GM15510 (cell line): ENCODE measurements around the gene RAB40C.

Experiments used
- POLR2A ChIP-seq: IDR thresholded peaks from 3 replicates; pipeline ENCODE4 v1.6.1; 2011; ENCODE audit warnings: borderline replicate concordance; ENCODE audit not compliant: insufficient read length; ENCODE audit errors: extremely low read depth

RAB40C gene

DNA sequence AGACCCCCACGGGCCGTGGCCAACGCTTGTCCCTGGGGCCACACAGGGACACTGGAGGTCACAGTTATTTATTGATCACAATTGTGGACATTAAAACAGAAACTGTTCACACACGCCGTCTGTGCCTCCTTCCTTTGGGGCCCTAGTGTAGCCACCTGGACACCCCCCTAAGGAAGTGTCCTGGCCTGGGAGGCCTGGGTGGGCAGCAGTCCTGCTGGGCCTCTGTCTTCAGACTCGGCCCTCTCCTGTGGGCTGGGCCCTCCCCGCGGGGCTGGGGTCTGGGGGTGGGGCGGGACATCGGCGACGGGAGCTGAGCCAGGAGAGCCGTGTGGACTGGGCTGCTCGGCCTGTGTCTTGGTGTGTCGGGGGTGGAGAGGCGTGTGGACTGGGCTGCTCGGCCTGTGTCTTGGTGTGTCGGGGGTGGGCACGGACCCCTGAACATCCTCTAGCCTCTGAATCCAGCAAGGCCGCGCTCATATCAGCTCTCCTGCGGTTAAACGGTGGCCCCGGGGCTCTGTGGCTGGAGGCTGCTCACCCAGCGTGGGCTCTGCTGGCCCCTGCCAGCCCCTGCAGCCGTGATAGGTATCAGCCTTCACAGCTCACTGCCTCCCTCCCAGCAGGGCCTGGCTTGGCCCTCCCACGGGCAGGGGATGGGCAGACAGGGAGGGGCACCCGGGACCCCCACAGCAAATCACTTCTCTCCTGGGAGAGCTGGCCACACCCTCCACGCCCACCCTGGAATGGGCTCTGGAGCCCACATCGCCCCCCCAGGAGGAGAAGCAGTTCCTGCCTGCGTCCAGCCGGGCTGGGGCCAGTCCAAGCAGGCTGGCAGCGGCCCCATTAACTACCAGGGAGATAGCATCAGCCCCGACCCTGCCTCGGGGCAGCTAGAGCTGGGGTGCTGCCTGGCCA is 24.2 kb upstream of the RAB40C start:
- no peak for TF ChIP-seq POLR2A

DNA sequence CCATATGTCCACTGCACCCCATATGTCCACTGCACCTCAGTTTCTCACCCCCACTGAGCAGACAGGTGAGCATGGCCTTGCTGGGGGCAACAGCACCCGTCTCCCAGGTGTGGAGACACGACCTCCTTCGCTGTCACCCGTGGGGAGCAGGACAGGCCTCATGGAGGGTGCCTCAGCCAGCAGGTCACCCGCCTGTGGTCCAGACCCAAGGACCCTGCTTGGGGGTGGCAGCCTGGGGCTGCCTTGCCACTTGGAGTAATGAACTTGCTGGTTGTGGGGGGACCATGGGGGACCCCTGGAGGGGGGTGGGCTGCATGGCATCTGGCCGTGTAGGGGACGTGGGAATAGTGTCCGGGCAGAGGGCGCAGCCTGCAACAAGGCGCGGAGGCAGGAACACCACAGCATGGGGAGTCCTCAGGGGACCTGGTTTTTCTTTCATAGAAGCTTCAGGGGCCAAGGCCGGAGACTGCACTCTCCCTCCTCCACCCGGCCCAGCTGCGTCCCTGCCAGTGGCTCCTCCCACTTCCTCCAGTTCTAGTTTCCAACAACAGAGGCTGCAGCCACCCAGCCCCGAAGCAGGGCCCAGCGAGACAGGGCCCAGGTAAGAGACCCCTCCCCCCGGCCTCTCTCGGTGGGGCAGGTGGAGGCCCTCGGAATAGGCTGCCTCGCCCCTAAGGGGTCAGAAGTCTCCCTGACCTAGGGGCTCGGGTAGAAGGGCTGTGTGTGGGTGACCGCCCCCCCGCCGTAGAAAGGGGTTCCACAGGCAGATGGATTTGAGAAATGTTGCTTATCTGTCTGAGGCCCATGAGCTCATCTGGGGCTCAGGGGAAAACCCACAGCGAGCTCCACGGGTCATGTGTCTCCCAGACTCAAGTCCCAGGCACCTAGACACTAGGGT is 23.1 kb upstream of the RAB40C start, which contains the start of gene NHLRC4:
TSS of gene NHLRC4 (plus strand) at position 531 of the 898 bp plus-strand sequence. CDS start 1,043 bp downstream, outside the sequence.
- TF ChIP-seq POLR2A: peak; percentile 50

- TF ChIP-seq POLR2A: no peak
These were observed 22.3 kb upstream of the RAB40C start for GRCh38 chr16:567373-568256.

- TF ChIP-seq POLR2A: no peak
These were observed 21.2 kb upstream of the RAB40C start for GRCh38 chr16:568401-569258.

- TF ChIP-seq POLR2A: peak; percentile 66
These were observed 20.2 kb upstream of the RAB40C start, which contains the start of gene PIGQ for GRCh38 chr16:569445-570254. Gene PIGQ, plus strand, starts transcription at chr16:569968. Its CDS starts 4,107 bp downstream, at chr16:574075.

- no peak for TF ChIP-seq POLR2A
These were observed 16.8 kb upstream of the RAB40C start for GRCh38 chr16:572865-573650.

DNA sequence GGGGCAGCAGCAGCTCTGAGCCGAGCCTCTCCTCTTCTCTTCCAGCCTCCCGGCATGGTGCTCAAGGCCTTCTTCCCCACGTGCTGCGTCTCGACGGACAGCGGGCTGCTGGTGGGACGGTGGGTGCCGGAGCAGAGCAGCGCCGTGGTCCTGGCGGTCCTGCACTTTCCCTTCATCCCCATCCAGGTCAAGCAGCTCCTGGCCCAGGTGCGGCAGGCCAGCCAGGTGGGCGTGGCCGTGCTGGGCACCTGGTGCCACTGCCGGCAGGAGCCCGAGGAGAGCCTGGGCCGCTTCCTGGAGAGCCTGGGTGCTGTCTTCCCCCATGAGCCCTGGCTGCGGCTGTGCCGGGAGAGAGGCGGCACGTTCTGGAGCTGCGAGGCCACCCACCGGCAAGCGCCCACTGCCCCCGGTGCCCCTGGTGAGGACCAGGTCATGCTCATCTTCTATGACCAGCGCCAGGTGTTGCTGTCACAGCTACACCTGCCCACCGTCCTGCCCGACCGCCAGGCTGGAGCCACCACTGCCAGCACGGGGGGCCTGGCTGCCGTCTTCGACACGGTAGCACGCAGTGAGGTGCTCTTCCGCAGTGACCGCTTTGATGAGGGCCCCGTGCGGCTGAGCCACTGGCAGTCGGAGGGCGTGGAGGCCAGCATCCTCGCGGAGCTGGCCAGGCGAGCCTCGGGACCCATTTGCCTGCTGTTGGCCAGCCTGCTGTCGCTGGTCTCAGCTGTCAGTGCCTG is 15.7 kb upstream of the RAB40C start:
- no peak for TF ChIP-seq POLR2A

DNA sequence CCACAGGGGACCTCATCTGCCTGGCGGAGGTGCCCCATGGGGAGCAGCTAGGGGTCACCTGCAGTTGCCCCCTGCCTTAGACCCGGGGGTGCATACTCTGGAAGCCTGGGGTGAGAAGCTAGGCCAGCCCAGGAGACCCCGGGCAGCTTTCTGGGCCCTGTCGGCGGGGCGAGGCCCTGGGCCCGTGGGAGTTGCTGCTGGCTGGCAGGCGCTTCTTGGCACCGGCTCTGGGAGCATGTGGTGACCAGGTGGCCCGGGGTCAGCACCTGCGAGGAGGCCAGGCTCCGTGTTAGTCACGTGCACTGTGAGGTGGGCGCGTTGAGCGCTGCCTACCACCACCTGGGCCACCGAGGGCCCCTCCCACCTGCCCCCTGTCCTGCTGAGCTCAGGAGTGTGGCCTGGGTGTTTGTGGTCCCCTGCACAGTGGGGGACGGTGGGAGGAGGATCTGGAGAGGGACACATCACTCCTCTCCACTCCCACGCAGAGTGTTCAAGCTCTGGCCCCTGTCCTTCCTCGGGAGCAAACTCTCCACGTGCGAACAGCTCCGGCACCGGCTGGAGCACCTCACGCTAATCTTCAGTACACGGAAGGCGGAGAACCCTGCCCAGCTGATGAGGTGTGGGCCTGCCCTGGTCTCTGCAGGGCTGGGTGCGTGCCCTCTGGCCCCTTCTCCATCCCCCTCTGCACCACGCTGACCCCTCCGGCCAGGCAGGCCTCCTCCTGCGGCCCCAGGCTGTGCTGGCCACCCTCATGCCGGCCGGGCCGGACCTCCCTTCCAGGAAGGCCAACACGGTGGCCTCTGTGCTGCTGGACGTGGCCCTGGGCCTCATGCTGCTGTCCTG is 14.3 kb upstream of the RAB40C start:
- no peak for TF ChIP-seq POLR2A

DNA sequence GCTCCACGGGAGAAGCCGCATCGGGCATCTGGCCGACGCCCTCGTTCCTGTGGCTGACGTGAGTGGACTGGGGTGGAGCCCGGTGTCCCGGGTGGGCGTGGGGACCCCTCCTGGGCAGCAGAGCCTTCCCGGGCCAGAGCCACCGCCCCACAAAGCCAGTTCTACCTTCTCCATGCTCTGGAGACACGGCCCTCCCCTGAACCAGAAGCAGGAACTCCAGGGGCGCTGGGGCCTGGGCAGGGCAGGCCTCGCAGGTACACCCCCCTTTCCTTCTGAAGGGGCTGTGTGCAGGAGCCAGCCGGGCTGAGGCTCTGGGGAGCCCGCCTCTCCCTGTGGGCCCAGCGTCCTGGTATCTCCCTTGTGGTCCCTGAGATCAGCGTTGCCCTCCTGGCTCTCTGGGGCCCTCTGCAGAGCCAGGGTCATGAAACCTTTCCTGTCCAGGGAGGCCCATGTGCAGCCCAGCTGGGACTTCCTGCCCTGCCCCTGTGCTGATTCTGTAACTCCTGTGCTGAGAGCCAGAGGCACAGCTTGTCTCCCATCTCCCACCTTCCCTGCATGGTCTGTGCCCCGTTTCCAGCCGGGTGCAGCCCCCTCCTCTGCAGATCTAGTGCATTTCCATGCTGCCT is 13.6 kb upstream of the RAB40C start:
- TF ChIP-seq POLR2A: no peak

DNA sequence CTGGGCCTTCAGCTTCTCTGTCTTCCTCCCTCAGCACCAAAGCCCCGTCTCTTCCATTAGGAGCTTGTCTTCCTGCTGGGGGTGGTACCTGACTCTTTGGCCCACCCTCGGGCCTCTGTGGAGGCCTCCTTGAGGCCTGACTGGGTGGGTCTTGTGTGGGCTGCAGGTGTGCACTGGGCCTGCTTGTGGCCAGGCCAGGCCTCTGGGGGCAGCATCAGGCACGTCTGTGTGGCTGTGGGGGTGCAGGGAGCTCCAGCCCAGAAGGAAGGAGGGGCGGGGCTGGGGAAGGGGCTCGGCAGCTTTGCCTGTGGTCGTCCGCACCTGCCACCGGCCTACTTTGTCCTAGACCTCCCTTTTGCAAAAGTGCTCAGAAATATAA is 13.1 kb upstream of the RAB40C start:
- TF ChIP-seq POLR2A: no peak
